Naive thymus-derived CD8-positive, alpha-beta T cell (primary cell): ENCODE data around the gene CDH4. TPM values are rescaled to one million over a fixed set of nuclear protein-coding genes. Genes with fewer than 3 reads are reported as not detected.
A peak's percentile ranks its signal among the peaks of the same experiment; 100 is the strongest.

ENCODE experiments used
- ATAC-seq, 2 donors: fragments of 150-1000 bp; cut with Tn5 transposase in 1 of 2; sonication (Bioruptor Pico), chemical (Tn5 transposase) in 1 of 2; 1 replicate in 1 of 2; 2 replicates in 1 of 2; pipeline ENCODE4 v1.10.0; 2021; ENCODE audit warnings: mild to moderate bottlenecking in 2 of 2, moderate library complexity in 2 of 2
- POLR2A ChIA-PET: fragments of 350-600 bp; sonication (Branson Sonifier 250); formaldehyde crosslinking; loops from one replicate; lab custom pipeline; 2021; ENCODE audit warnings: antibody characterized with exemption; lab: Charles Lee
- DNase-seq, 10 donors: peaks; one replicate each; pipeline versions ENCODE4 v3.0.0 to v3.0.0-alpha.2; 2020 to 2022
- H3K27ac Mint-ChIP-seq, 10 donors: one replicate each; pipeline ENCODE4 v1.8.0; 2020 to 2022; ENCODE audit warnings: mild to moderate bottlenecking in 10 of 10, mixed read lengths in 10 of 10, moderate library complexity in 4 of 10, inconsistent platforms in 1 of 10
- H3K27me3 Mint-ChIP-seq, 5 donors: one replicate each; pipeline ENCODE4 v1.8.0; 2021 to 2022; ENCODE audit warnings: mixed read lengths in 5 of 5
- H3K36me3 Mint-ChIP-seq, 3 donors: one replicate each; pipeline ENCODE4 v1.8.0; 2020 to 2022; ENCODE audit warnings: mixed read lengths in 3 of 3, mild to moderate bottlenecking in 2 of 3, inconsistent platforms in 1 of 3
- H3K4me1 Mint-ChIP-seq, 4 donors: one replicate each; pipeline ENCODE4 v1.8.0; 2021 to 2022; ENCODE audit warnings: mixed read lengths in 4 of 4
- H3K4me3 Mint-ChIP-seq, 10 donors: one replicate each; pipeline ENCODE4 v1.8.0; 2020 to 2022; ENCODE audit warnings: mild to moderate bottlenecking in 10 of 10, mixed read lengths in 10 of 10, moderate library complexity in 6 of 10, inconsistent platforms in 1 of 10
- H3K9me3 Mint-ChIP-seq, 9 donors: one replicate each; pipeline ENCODE4 v1.8.0; 2020 to 2022; ENCODE audit warnings: mixed read lengths in 9 of 9, mild to moderate bottlenecking in 3 of 9, inconsistent platforms in 1 of 9, moderate library complexity in 1 of 9
- polyA plus RNA-seq, 3 donors: library from polyadenylated mRNA; unstranded; fragments of 300-500 nt; fragmentation: Illumina TruSeq; gene quantifications; one replicate each; pipeline ENCODE4 v1.2.3, GENCODE V29; 2021
- total RNA-seq, 8 experiments: library from RNA in 2 of 8; stranded (reverse) in 2 of 8; gene quantifications; one replicate each; pipeline ENCODE4 v1.2.3 and lab custom pipeline; 2021 to 2026

The CDH4 gene
- total and polyA plus RNA-seq, 5 experiments from 2014 or later = 0.07 to 0.44 (median 0.15) TPM; not detected in 1

GRCh38 chr20:61635721-61636455 is 383.8 kb downstream of the CDH4 start:
- peaks cover 0 to 2% (median 0%) of the 10 kb centered on the region in 3 donors for H3K36me3 Mint-ChIP-seq
- ATAC-seq (no peak), DNase-seq (peak in 1 of 10 donors; percentile 28)
- H3K9me3 Mint-ChIP-seq = peaks cover 0 to 12% (median 0%) of the 10 kb centered on the region in 9 donors
- H3K4me3 Mint-ChIP-seq = no peak overlapping the region
- peaks cover 0 to 2% (median 0%) of the 10 kb centered on the region in 4 donors for H3K4me1 Mint-ChIP-seq
- POLR2A ChIA-PET = no interaction called here
- no peak overlapping the region for H3K27ac Mint-ChIP-seq
- peaks cover 0 to 23% (median 0%) of the 10 kb centered on the region in 5 donors for H3K27me3 Mint-ChIP-seq

- peaks cover 0 to 2% (median 0%) of the 10 kb centered on the region in 4 donors for H3K4me1 Mint-ChIP-seq
- peaks cover 0 to 12% (median 0%) of the 10 kb centered on the region in 9 donors for H3K9me3 Mint-ChIP-seq
- ATAC-seq (no peak), DNase-seq (peak in 1 of 10 donors; percentile 58)
- POLR2A ChIA-PET = no interaction called here
- no peak overlapping the region for H3K4me3 Mint-ChIP-seq
- peaks cover 0 to 23% (median 0%) of the 10 kb centered on the region in 5 donors for H3K27me3 Mint-ChIP-seq
- no peak overlapping the region for H3K27ac Mint-ChIP-seq
- peaks cover 0 to 2% (median 0%) of the 10 kb centered on the region in 3 donors for H3K36me3 Mint-ChIP-seq
Observed at GRCh38 chr20:61636531-61637116, 384.6 kb downstream of the CDH4 start.

- DNase-seq = no peak
- Mint-ChIP-seq H3K4me1 (peaks cover 0 to 2% (median 0%) of the 10 kb centered on the region in 4 donors), H3K27ac (no peak overlapping the region), H3K36me3 (peaks cover 0 to 2% (median 0%) of the 10 kb centered on the region in 3 donors), H3K4me3 (no peak overlapping the region), H3K27me3 (peaks cover 0 to 23% (median under 1%) of the 10 kb centered on the region in 5 donors), H3K9me3 (peaks cover 0 to 4% (median 0%) of the 10 kb centered on the region in 9 donors)
- POLR2A ChIA-PET = no interaction called here
- ATAC-seq = no peak
Observed at GRCh38 chr20:61638802-61639585, 386.9 kb downstream of the CDH4 start.

DNA sequence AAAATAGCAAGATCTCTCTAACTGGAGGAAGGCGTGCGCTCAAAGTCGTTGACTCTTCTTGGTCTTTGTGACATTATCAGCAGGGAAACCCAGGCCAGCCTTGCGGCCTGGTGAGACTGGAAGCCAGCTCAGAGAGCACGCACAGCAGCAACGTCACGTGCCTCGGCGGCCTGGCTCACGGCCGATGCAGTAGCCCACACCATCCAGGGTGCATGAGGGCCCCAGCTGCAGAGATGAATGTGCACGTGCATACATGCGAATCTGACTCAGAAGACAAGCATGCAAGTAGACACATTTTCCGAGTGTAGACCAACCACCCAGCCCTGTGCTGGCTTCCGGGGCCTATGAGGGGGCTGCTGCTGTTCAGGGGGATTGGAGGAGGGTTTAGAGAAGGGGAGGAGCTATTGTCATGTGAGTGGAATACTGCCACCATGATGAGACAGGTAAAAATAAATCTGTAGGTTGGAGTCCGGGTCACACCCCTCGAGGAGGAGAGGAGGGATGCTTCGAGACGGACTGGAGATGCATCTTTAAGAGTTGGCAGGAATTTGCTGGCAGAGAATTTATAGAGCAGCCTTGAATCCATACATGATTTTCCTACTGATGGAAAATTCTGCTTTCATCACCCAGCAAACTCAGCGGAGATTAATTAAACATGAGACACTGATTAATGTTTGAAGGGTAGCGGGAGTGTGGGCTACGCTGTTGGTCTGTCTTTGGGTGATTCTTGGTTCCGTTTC is 388.2 kb downstream of the CDH4 start:
- no peak for ATAC-seq
- Mint-ChIP-seq H3K27me3 (peaks cover 0 to 23% (median 3%) of the 10 kb centered on the region in 5 donors), H3K36me3 (peaks cover 0 to 2% (median 0%) of the 10 kb centered on the region in 3 donors), H3K9me3 (peaks cover 0 to 4% (median 0%) of the 10 kb centered on the region in 9 donors), H3K27ac (no peak overlapping the region), H3K4me1 (peaks cover 0 to 2% (median 0%) of the 10 kb centered on the region in 4 donors), H3K4me3 (no peak overlapping the region)
- POLR2A ChIA-PET = no interaction called here
- DNase-seq = peak in 1 of 10 donors; percentile 9

DNA sequence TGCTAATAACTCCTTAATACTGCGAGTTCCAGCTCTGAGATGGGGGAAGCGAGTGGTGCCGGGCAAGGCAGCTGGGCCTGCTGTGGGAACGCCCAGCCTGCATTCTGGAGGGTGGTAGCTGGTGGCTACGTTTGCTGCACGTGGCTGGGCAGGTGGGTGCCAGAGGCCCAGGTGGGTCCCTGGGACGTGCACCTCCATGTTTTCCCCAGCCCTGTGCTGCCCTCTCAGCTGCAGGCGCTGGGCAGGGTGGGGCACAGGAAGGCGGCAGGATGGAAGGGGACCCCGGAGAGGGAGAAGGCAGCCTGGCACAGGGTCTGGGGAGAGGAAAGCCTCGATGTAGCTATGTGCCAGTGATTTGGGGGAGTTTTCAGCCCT is 388.8 kb downstream of the CDH4 start:
- H3K36me3 Mint-ChIP-seq = peaks cover 0 to 2% (median 0%) of the 10 kb centered on the region in 3 donors
- DNase-seq (peak in 1 of 10 donors; percentile 13), ATAC-seq (no peak)
- H3K27ac Mint-ChIP-seq = no peak overlapping the region
- no peak overlapping the region for H3K4me3 Mint-ChIP-seq
- H3K4me1 Mint-ChIP-seq = peaks cover 0 to 2% (median 0%) of the 10 kb centered on the region in 4 donors
- POLR2A ChIA-PET = no interaction called here
- H3K9me3 Mint-ChIP-seq = peaks cover 0 to 4% (median 0%) of the 10 kb centered on the region in 9 donors
- peaks cover 0 to 23% (median 3%) of the 10 kb centered on the region in 5 donors for H3K27me3 Mint-ChIP-seq

DNA sequence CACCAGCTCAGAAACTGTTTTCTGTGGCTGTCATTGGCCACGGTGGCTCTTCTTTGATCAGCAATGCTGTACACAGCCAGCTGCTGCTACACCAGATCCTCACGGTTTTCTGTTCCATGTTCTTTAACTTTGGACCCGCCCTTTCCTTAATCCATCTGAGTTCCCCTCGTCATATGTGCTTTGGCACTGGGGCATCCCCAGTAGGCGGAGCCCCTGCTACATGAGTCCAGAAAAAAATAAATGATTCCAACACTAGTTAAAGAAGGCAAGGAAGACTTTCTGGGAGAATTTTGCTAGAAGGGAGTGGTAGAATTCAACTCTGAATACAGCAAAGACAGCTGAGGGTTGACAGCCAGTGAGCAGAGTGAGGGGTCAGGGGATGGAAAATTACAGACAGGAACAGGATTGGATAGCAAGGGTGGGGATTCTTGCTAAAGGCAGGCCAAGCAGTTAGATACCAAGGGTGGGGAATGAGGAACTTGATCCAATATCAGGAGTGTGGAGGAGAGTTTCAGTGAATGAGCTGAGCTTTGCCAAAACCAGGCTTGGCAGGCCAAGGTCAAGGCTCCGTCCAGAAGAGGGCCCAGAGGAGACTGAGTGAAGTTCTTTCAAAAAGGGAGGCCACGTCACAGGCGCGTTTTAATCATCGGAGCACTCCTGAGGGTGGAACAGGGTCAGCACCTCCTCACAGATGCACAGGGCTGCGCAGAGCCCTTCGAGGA is 391.8 kb downstream of the CDH4 start:
- Mint-ChIP-seq H3K36me3 (peaks cover 0 to 2% (median 0%) of the 10 kb centered on the region in 3 donors), H3K27me3 (peaks cover 0 to 16% (median 3%) of the 10 kb centered on the region in 5 donors), H3K9me3 (peaks cover 0 to 4% (median 0%) of the 10 kb centered on the region in 9 donors), H3K4me1 (peaks cover 0 to 2% (median 0%) of the 10 kb centered on the region in 4 donors), H3K4me3 (no peak overlapping the region), H3K27ac (no peak overlapping the region)
- POLR2A ChIA-PET = no interaction called here
- no peak for DNase-seq
- ATAC-seq = no peak

DNA sequence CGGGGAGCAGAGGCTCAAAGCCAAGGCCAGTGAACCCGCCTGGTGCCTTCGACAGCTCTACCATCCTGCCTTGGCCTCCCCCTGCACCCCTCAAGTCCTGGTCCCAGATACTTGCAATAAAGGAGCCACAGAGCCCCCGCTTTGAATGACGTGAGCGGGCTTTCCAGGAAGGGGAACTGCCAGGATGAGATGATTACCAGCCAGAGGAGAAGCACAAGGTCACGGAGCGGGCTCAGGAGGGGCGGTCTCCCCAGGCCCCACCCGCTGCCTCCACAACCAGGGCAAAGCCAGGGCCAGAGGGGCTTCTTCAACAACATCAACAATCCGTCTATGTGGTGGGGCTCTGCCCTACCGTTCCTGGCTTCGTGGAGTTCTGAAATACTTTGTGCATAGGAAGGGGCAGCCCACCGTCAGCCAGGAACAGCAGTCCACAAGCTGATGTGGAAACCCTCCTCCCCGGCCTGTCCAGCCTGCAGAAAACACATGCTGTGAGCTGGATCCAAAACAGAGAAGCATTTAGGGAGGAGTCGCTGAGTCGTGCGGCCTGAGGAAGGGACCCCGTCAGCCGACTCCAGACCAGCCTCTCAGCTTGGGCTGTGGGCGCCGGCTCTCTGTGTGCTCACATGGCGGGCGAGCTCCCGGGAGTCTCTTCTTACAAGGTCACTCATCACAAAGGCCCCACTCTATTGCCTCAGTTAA is 392.5 kb downstream of the CDH4 start:
- H3K27ac Mint-ChIP-seq = no peak overlapping the region
- peaks cover 0 to 2% (median 0%) of the 10 kb centered on the region in 3 donors for H3K36me3 Mint-ChIP-seq
- H3K4me1 Mint-ChIP-seq = peaks cover 0 to 2% (median 0%) of the 10 kb centered on the region in 4 donors
- H3K4me3 Mint-ChIP-seq = no peak overlapping the region
- H3K9me3 Mint-ChIP-seq = peaks cover 0 to 4% (median 0%) of the 10 kb centered on the region in 9 donors
- H3K27me3 Mint-ChIP-seq = peaks cover 0 to 16% (median 0%) of the 10 kb centered on the region in 5 donors
- POLR2A ChIA-PET = no interaction called here
- DNase-seq (peak in 1 of 10 donors; percentile 45), ATAC-seq (no peak)

DNA sequence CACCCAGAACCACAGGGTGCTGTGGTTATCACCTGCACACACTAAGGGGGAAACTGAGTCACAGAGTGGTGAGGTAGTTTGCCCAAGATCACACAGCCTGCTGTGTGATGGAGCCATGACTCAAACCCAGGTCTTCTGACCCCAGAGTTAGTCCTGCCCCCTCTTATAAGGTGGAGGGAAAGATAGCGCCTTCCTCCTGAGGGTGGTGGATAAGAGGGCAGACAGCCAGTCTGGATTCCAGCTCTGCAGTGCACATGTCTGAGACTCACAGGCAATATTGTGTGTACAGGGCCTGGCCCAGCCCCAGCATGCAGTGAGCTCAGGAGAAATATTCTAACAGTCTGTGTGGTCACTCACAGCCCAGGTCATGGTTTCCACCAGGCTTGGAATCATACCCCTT is 393.7 kb downstream of the CDH4 start:
- ATAC-seq = no peak
- POLR2A ChIA-PET = no interaction called here
- Mint-ChIP-seq H3K4me1 (peaks cover 0 to 2% (median 0%) of the 10 kb centered on the region in 4 donors), H3K4me3 (no peak overlapping the region), H3K36me3 (no peaks in the 10 kb centered on the region), H3K27me3 (peaks cover 0 to 9% (median 0%) of the 10 kb centered on the region in 5 donors), H3K27ac (no peak overlapping the region), H3K9me3 (peaks cover 0 to 4% (median 0%) of the 10 kb centered on the region in 9 donors)
- DNase-seq = no peak

GRCh38 chr20:61646453-61646852 is 394.4 kb downstream of the CDH4 start:
- ATAC-seq (no peak), DNase-seq (peak in 1 of 10 donors; percentile 59)
- Mint-ChIP-seq H3K9me3 (peaks cover 0 to 4% (median 0%) of the 10 kb centered on the region in 9 donors), H3K36me3 (no peaks in the 10 kb centered on the region), H3K4me3 (no peak overlapping the region), H3K27me3 (peaks cover 0 to 8% (median 0%) of the 10 kb centered on the region in 5 donors), H3K4me1 (peaks cover 0 to 2% (median 0%) of the 10 kb centered on the region in 4 donors), H3K27ac (no peak overlapping the region)
- POLR2A ChIA-PET = no interaction called here

GRCh38 chr20:61646986-61647385 is 394.9 kb downstream of the CDH4 start:
- H3K4me1 Mint-ChIP-seq = peaks cover 0 to 2% (median 0%) of the 10 kb centered on the region in 4 donors
- no peak overlapping the region for H3K27ac Mint-ChIP-seq
- H3K9me3 Mint-ChIP-seq = peaks cover 0 to 5% (median 0%) of the 10 kb centered on the region in 9 donors
- H3K27me3 Mint-ChIP-seq = peaks cover 0 to 11% (median 0%) of the 10 kb centered on the region in 5 donors
- no peak overlapping the region for H3K4me3 Mint-ChIP-seq
- no peak for ATAC-seq
- no peaks in the 10 kb centered on the region for H3K36me3 Mint-ChIP-seq
- peak in 1 of 10 donors; percentile 9 for DNase-seq
- POLR2A ChIA-PET = no interaction called here

- Mint-ChIP-seq H3K27me3 (peaks cover 0 to 11% (median 0%) of the 10 kb centered on the region in 5 donors), H3K36me3 (no peaks in the 10 kb centered on the region), H3K27ac (no peak overlapping the region), H3K4me1 (peaks cover 0 to 2% (median 0%) of the 10 kb centered on the region in 4 donors), H3K9me3 (peaks cover 0 to 5% (median 0%) of the 10 kb centered on the region in 9 donors), H3K4me3 (no peak overlapping the region)
- POLR2A ChIA-PET = no interaction called here
- ATAC-seq = no peak
- peak in 1 of 10 donors; percentile 34 for DNase-seq
Observed at GRCh38 chr20:61647702-61648101, 395.6 kb downstream of the CDH4 start.
